Effector CD4-positive, alpha-beta T cell (primary cell): ENCODE measurements around the gene APOB.

ENCODE experiments used
- DNase-seq: peaks from one replicate; pipeline ENCODE4 v3.0.0-alpha.2; 2020

APOB gene

GRCh38 chr2:21004181-21004572, 39.7 kb downstream of the APOB start:
- no peak for DNase-seq

- DNase-seq = no peak
These were observed 40.2 kb downstream of the APOB start for GRCh38 chr2:21003572-21004180.

- no peak for DNase-seq
These were observed 41.1 kb downstream of the APOB start for GRCh38 chr2:21002814-21003192.

GRCh38 chr2:21001988-21002813, 41.7 kb downstream of the APOB start:
- no peak for DNase-seq

GRCh38 chr2:21001225-21001946, 42.5 kb downstream of the APOB start:
- DNase-seq = no peak

GRCh38 chr2:20999906-21000645, 43.8 kb downstream of the APOB start:
- no peak for DNase-seq

GRCh38 chr2:20998972-20999905, 44.6 kb downstream of the APOB start:
- DNase-seq = no peak

- DNase-seq = no peak
These were observed 45.7 kb downstream of the APOB start for GRCh38 chr2:20997953-20998722.

GRCh38 chr2:20994130-20994529, 49.7 kb downstream of the APOB start:
- no peak for DNase-seq

GRCh38 chr2:20992201-20992711, 51.6 kb downstream of the APOB start:
- no peak for DNase-seq

GRCh38 chr2:20990442-20991430, 53.1 kb downstream of the APOB start:
- no peak for DNase-seq

- DNase-seq = no peak
These were observed 54.5 kb downstream of the APOB start for GRCh38 chr2:20989404-20989803.

- no peak for DNase-seq
These were observed 55.0 kb downstream of the APOB start for GRCh38 chr2:20988905-20989304.

GRCh38 chr2:20986024-20986939, 57.6 kb downstream of the APOB start:
- no peak for DNase-seq

GRCh38 chr2:20985062-20985461, 58.8 kb downstream of the APOB start:
- DNase-seq = no peak

- DNase-seq = no peak
These were observed 59.5 kb downstream of the APOB start for GRCh38 chr2:20984408-20984807.

GRCh38 chr2:20983844-20984243, 60.0 kb downstream of the APOB start:
- no peak for DNase-seq

- no peak for DNase-seq
These were observed 61.0 kb downstream of the APOB start for GRCh38 chr2:20982861-20983260.
